ENCODE results near the gene GRIN3B.
A peak's percentile ranks its signal among the peaks of the same experiment; 100 is the strongest.

GRCh38 chr19:984165-984967, 15.9 kb upstream of the GRIN3B start, which contains the start of gene WDR18:
- TF ChIP-seq, protein P1, sequence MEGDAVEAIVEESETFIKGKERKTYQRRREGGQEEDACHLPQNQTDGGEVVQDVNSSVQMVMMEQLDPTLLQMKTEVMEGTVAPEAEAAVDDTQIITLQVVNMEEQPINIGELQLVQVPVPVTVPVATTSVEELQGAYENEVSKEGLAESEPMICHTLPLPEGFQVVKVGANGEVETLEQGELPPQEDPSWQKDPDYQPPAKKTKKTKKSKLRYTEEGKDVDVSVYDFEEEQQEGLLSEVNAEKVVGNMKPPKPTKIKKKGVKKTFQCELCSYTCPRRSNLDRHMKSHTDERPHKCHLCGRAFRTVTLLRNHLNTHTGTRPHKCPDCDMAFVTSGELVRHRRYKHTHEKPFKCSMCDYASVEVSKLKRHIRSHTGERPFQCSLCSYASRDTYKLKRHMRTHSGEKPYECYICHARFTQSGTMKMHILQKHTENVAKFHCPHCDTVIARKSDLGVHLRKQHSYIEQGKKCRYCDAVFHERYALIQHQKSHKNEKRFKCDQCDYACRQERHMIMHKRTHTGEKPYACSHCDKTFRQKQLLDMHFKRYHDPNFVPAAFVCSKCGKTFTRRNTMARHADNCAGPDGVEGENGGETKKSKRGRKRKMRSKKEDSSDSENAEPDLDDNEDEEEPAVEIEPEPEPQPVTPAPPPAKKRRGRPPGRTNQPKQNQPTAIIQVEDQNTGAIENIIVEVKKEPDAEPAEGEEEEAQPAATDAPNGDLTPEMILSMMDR (IDR thresholded peaks at IDR 0.05; ENCODE audit: control extremely low read depth in 1 of 3, insufficient read depth in 1 of 3, low read depth in 1 of 3, low read length in 3 of 3): no peak
- peak; percentile 99 for TF ChIP-seq YY1 (IDR thresholded peaks at IDR 0.05; ENCODE audit: low read depth, low read length)
- no peak for TF ChIP-seq TEAD4 (IDR thresholded peaks at IDR 0.05; ENCODE audit: low read depth, low read length)
- TF ChIP-seq POLR2A (IDR thresholded peaks at IDR 0.05; ENCODE audit: control extremely low read depth in 1 of 2, low read depth in 2 of 2, low read length in 2 of 2): peak; percentile 66 to 76
- TF ChIP-seq POLR2AphosphoS5 (IDR thresholded peaks at IDR 0.05; ENCODE audit: low read depth, low read length): peak; percentile 91
- TF ChIP-seq JUND (IDR thresholded peaks at IDR 0.05; ENCODE audit: low read length): no peak
- no peak for TF ChIP-seq EZH2 (IDR thresholded peaks at IDR 0.05; ENCODE audit: low read depth, low read length, severe bottlenecking)

Data from H1 (cell line).